A673 (cell line): Measurements from ENCODE around the gene PLCL1. TPM values are rescaled to one million over a fixed set of nuclear protein-coding genes. Genes with fewer than 3 reads are reported as not detected.

Source experiments
- BruUV-seq: library from RNA; stranded (reverse); fragments of 400-500 nt; replicated peaks from 2 replicates; lab custom pipeline; 2021; lab: Mats Ljungman, UMichigan
- CTCF ChIA-PET: fragments of 300-600 bp; sonication (Branson Sonifier 250); formaldehyde crosslinking; loops from one replicate; lab custom pipeline; 2022; ENCODE audit warnings: antibody characterized with exemption; lab: Charles Lee
- POLR2A ChIA-PET: fragments of 300-600 bp; sonication (Branson Sonifier 250); formaldehyde crosslinking; loops from one replicate; lab custom pipeline; 2022; ENCODE audit warnings: antibody characterized with exemption; ENCODE audit not compliant: low non-redundant PET; lab: Charles Lee
- DNase-seq: peaks from one replicate; pipeline ENCODE4 v3.0.0-alpha.2; 2015; ENCODE audit warnings: low spot score
- H3K27ac ChIP-seq: fragments of 200-600 bp; sonication (generic); 2 replicates; pipeline ENCODE4 v1.5.1; 2016; ENCODE audit warnings: mixed run types, low read depth, mild to moderate bottlenecking, mixed read lengths, antibody characterized with exemption, low read length; ENCODE audit not compliant: poor library complexity, severe bottlenecking
- H3K27me3 ChIP-seq: fragments of 200-600 bp; sonication (generic); replicated peaks from 2 replicates; pipeline ENCODE4 v1.6.1; 2017; ENCODE audit warnings: mixed run types, low read depth, mild to moderate bottlenecking, mixed read lengths, antibody characterized with exemption, low read length; ENCODE audit not compliant: insufficient read depth, poor library complexity
- H3K36me3 ChIP-seq: fragments of 200-600 bp; sonication (generic); 2 replicates; pipeline ENCODE4 v1.6.1; 2016; ENCODE audit warnings: mixed run types, mild to moderate bottlenecking, mixed read lengths, antibody characterized with exemption, low read length; ENCODE audit not compliant: insufficient read depth, poor library complexity, severe bottlenecking
- H3K4me1 ChIP-seq: fragments of 200-600 bp; sonication (generic); 2 replicates; pipeline ENCODE4 v1.6.1; 2017; ENCODE audit warnings: mixed run types, mild to moderate bottlenecking, mixed read lengths, antibody characterized with exemption, low read length; ENCODE audit not compliant: insufficient read depth, poor library complexity, severe bottlenecking
- H3K4me3 ChIP-seq: fragments of 200-600 bp; sonication (generic); 2 replicates; pipeline ENCODE4 v1.5.1; 2016; ENCODE audit warnings: low read depth, mixed run types, mild to moderate bottlenecking, mixed read lengths, low read length; ENCODE audit not compliant: poor library complexity, severe bottlenecking
- H3K9me3 ChIP-seq: fragments of 200-600 bp; sonication (generic); 2 replicates; pipeline ENCODE4 v1.6.1; 2016; ENCODE audit warnings: mixed run types, low read depth, mild to moderate bottlenecking, mixed read lengths, antibody characterized with exemption, low read length; ENCODE audit not compliant: poor library complexity, severe bottlenecking
- CTCF ChIP-seq: fragments of 300-800, 200-600 bp; sonication (generic); conservative IDR thresholded peaks from 2 replicates; pipeline ENCODE4 v1.5.1; 2017; ENCODE audit warnings: low read depth, mild to moderate bottlenecking, antibody characterized with exemption, low read length, moderate library complexity, mixed read lengths
- EZH2 ChIP-seq: fragments of 200-600 bp; sonication (generic); IDR thresholded peaks from 2 replicates; pipeline ENCODE4 v1.6.1; 2017; ENCODE audit warnings: borderline replicate concordance, low read depth, mild to moderate bottlenecking, mixed read lengths, antibody characterized with exemption, low read length; ENCODE audit not compliant: poor library complexity, severe bottlenecking
- intact Hi-C: fragments of 100-400 bp; cut with micrococcal nuclease; formaldehyde crosslinking; loops from one replicate; pipeline ENCODE4 v1.10.0; 2022; ENCODE audit not compliant: unreplicated experiment
- total RNA-seq: library from RNA; stranded (reverse); gene quantifications from 2 replicates; pipeline ENCODE4 v1.2.3, GENCODE V29; 2021

Gene PLCL1
- total RNA-seq, 1 experiment from 2014 or later: not detected

- intact Hi-C loops: no loop called here
- no peaks in the 10 kb centered on the region for H3K36me3 ChIP-seq
- no peak for DNase-seq
- BruUV-seq: no TSS peak
- ChIA-PET POLR2A (no interaction called here), CTCF (no interaction called here)
- H3K27ac ChIP-seq: no peak overlapping the region
- TF ChIP-seq CTCF (no peak), EZH2 (no peak)
- no peak overlapping the region for H3K4me3 ChIP-seq
- H3K4me1 ChIP-seq: no peaks in the 10 kb centered on the region
- H3K9me3 ChIP-seq: no peaks in the 10 kb centered on the region
- H3K27me3 ChIP-seq: no peaks in the 10 kb centered on the region
Measured at GRCh38 chr2:198186257-198186656, 381.9 kb downstream of the PLCL1 start.

GRCh38 chr2:198187841-198188240, 383.4 kb downstream of the PLCL1 start:
- Histone ChIP-seq H3K9me3 (no peaks in the 10 kb centered on the region), H3K27ac (no peak overlapping the region), H3K4me1 (no peaks in the 10 kb centered on the region), H3K36me3 (no peaks in the 10 kb centered on the region), H3K4me3 (no peak overlapping the region), H3K27me3 (no peaks in the 10 kb centered on the region)
- no TSS peak for BruUV-seq
- TF ChIP-seq EZH2 (no peak), CTCF (no peak)
- POLR2A ChIA-PET: no interaction called here
- intact Hi-C loops: no loop called here
- CTCF ChIA-PET: no interaction called here
- no peak for DNase-seq

GRCh38 chr2:198188982-198189381, 384.6 kb downstream of the PLCL1 start:
- BruUV-seq: no TSS peak
- Histone ChIP-seq H3K9me3 (no peaks in the 10 kb centered on the region), H3K4me1 (no peaks in the 10 kb centered on the region), H3K27ac (no peak overlapping the region), H3K27me3 (no peaks in the 10 kb centered on the region), H3K36me3 (no peaks in the 10 kb centered on the region), H3K4me3 (no peak overlapping the region)
- CTCF ChIA-PET: no interaction called here
- POLR2A ChIA-PET: no interaction called here
- DNase-seq: no peak
- TF ChIP-seq CTCF: no peak
- no peak for TF ChIP-seq EZH2
- intact Hi-C loops: no loop called here
